NK-92 (cell line): ENCODE data around the gene SPNS3.

ENCODE experiments used
- DNase-seq: peaks from one replicate; lab custom pipeline; 2025; ENCODE audit not compliant: unreplicated experiment; lab: John Stamatoyannopoulos, UW

SPNS3 gene

DNA sequence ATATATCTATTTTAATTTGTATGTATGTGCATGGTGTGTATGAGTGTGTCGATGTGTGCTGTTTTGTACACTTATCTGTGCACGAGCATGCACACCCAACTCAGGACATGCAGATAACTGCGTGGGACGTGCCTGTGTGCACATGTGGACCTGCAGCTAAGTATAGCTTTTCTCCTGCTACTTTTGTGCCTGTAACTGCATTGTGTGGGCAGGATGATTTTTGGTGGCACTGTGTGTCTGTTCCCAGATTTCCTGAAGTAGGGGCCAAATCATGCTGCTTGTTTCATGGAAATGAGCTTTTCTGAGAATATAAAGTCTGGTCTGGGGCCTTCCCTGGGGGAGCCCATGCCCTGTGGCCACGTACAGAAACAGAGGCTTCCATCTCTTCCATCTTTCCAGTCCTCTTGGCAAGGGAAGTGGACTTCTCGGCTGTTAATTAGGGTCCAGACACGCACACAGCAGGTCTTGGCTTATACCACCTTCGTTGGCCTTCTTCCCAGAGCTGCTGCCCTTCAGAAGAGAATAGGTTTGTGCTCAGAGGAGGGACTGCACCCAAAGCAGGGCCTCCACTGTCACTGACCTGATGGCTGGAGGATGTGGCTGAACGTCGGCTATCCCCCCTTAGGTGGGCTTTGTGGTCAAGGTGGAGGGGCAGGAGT lies 30.2 kb downstream of the SPNS3 start:
- DNase-seq = no peak

DNA sequence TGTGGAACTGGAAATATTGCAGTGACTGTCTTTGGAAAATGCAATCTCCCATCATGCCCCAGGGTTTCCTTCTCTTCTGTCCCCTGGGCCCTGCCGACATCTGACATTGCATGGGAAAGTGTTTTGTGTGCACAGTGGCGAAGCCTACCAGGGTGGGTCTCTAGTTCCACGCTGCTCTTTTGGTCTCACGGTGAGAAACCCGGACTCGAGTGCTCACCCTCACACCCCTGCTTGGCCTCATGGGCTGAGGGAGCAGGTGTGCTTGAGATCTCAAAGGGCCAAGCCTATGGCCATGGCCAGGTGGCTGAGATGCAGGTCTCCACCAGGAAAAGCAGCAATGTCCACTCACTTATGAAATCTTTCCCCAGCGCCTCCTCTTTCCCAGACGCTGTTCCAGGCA lies 32.0 kb downstream of the SPNS3 start:
- DNase-seq = no peak

DNA sequence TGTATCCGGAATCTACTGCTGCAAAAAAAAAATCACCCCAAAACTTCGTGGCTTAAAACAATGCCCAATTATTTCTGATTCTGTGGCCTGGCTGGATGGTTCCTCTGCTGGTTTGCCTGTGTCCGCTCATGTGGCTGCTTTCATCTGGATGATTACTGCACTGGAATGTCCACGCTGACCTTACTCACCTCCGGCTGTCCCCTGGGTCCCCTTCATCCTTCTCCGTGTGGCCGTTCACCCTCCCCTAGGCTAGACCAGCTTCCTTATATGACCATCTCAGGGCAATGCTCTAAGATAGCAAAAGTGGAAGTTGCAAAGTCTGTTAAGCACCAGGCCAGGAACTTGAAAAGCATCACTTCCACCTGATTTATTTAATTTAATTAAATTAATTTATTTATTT lies 33.5 kb downstream of the SPNS3 start:
- no peak for DNase-seq

DNA sequence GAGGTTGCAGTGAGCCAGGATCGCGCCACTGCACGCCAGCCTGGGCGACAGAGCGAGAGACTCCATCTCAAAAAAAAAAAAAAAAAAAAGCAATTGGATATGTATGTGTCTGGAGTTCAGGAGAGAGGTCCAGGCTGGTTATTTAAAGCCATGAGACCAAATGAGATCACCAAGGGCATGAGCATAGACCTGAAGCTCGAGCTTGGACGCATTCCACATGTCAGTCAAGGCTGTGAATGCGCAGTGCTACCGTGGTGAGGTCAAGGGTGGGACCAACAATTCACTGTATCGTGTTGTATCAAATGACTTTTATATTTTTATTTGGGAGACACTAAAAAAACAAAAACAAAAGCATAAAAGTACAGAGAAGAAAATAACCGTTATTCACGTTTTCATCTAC lies 35.8 kb downstream of the SPNS3 start:
- no peak for DNase-seq

DNA sequence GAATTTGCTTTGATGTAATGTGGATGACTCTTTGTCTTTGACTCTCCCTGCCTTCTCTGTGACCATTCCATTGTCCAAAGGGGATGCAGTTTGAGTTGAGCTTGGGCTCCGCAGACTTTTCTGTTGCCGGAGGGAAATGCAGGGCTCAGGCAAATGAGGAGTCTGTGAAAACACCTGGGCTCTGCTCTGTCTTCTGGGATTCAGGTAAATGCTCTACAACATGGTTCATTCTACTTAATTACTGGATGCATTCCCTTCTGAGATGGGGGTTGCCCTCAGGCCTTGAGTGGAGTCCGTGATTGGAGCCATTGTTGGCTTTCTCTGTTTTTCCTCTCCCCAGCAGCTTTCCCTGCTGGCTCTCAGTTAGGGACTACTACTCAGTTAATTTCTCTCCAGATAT lies 38.5 kb downstream of the SPNS3 start:
- no peak for DNase-seq

- no peak for DNase-seq
These were observed 40.4 kb downstream of the SPNS3 start for GRCh38 chr17:4474093-4474492.

DNA sequence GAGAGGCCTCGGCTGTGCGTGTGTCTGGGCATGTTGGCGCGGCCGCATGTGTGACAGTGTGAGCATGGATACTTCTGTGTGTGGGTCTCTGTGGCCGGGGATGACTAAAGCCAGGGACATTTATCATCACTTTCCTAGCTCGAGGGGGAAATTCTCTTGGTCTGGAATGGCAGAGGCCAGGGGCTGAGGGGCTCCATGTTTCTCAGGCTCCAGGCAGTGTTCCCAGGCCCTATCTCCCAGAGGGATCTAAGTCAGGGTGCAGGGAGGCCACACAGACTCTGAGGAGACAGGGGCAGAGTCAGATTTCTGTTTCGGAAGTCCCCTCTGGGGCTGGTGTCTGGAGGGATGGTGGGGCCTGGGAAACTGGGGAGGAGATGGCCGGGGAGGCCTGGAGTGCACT lies 41.3 kb downstream of the SPNS3 start:
- DNase-seq = no peak

DNA sequence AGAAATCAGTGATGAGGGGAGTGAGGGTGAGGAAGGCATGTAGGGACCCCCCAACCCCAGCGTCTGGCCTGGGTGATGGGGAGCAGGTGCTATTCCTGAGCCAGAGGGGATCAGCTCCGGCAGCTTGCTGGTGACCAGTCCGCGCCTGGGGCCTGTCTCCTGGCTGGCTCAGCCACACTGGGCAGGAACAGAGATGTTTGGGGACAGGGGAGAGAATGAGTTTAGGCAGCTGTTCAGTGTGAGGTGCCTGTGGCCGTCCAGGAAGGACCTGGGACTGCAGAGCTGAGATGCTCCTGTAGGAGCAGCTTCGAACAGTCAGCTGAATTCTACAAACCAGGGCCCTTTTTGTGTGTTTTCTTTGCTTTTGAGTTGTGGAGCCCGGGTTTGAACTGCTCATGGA lies 41.7 kb downstream of the SPNS3 start:
- DNase-seq = no peak

GRCh38 chr17:4476017-4476416 lies 42.3 kb downstream of the SPNS3 start:
- no peak for DNase-seq

DNA sequence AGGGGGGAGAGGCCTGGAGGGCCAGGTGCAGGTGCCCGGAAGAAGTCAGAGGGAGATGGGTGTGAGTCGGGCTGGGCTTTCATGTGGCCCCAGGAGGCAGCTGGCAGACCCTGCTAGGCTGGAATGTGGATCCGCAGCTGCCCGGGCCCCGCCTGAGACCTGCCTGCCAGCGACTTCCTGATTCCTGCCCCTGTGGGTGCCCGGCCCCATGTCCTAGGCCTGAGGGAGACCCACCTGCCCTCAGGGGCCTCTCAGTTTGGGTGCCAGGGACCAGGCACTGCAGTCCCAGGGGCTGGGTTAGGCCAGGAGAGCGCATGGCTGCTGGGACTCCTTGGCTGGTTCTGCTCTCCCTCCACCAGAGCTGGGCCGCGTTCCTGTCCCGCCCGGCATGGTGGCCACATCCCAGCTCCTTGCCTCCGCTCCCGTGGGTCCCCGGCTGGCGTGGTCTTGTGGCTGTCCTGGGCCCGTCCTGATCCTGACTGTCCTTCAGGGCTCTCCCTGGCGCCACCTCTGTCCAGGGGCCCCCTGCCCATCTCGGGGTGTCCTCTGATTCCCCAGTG lies 42.9 kb downstream of the SPNS3 start:
- DNase-seq = no peak

GRCh38 chr17:4477255-4477791 lies 43.6 kb downstream of the SPNS3 start:
- DNase-seq = no peak

DNA sequence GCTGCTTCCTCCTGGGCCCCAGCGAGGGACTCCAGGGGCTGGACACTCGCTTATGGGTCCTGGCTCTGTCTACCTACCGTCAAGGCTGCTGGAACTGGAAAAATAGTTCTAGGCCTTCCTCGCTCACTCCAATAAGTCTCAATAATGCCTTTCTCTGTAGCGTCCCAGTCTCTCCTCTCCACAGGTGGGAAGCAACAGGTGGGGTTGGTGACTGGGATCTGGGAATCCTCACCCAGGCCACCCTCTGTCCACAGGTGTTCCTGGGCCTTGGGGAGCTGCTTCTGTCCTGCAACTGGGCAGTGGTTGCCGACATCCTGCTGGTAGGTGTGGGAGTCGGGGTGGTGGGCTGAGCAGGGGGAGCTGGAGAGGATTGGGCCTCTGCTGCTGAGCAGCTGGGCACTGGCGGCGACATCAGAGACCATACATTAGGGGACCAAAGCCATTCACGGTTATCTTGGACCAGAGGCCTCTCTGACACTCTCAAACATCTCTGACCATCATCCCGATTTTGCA lies 44.6 kb downstream of the SPNS3 start:
- no peak for DNase-seq

DNA sequence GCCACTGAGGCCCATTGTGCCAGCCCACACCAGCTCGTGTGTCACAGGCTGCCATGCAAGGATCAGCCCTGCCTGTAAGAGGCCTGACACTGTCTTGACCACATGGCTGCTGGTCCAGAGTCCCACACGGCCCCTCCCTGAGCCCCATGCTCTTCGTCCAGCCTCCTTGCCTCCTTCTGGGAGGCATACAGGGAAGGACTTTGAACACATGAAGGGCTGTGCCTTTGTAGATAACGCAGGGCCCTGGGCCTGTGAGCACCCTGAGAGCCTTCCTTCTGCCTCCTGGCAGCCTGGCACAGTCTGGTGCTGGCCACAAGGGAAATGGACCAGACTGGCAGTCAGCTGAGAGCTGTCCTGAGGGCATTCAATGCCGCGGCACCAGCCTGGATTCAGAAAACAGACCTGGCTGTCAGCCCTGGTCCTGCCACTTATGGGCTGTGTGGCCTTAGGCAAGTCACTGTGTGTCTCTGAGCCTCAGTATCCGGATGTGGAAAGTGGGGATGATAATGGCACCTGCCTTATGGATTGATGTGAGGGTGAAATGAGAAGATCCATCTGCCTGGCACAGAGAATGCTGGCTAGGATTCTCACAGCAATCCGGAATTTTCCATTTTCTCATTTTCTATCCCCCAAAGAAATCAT lies 45.7 kb downstream of the SPNS3 start:
- no peak for DNase-seq

GRCh38 chr17:4479982-4480751 lies 46.4 kb downstream of the SPNS3 start:
- DNase-seq = no peak

GRCh38 chr17:4480929-4481898 lies 47.5 kb downstream of the SPNS3 start:
- DNase-seq = no peak

GRCh38 chr17:4482338-4483011 lies 48.7 kb downstream of the SPNS3 start:
- no peak for DNase-seq

DNA sequence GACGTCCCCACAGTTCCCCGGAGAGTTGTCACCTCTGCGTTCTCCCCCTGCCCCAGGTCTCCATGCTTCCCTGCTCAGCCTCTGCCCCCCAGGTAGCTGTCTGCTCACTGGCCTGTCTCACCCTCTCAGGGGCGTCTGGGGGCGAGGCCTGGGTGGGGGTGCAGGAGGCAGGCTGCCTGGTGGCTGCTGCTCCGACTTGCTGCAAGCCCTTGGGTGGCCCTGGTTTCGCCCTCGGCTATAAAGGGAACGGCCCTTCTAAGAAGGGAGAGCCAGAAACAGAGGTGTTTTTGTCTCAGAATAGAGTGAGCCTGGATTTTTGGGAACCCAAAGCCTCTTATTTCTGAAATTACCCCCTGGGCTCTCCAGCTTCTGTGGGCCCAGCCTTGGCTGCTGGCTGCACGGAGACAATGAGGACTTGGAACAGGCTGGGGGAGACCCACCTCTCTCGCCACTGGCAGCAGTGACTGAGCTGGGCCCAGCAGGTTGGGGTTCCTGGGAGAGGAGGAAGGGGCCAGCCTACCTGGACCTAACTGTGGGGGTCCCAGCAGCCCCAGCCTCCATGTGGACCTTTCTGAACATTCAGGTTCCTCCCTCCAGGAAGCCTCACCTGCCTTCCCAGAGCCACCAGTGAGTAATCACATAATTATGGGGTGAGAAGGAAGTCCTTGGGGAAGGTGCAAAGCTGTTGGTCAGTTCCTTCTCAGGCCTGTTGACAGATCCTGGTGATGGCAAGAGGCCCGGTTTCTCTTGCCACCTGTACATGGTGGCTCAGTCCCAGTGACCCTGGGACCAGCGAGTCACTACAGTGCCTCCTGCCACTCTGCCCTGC lies 49.5 kb downstream of the SPNS3 start:
- DNase-seq = no peak

DNA sequence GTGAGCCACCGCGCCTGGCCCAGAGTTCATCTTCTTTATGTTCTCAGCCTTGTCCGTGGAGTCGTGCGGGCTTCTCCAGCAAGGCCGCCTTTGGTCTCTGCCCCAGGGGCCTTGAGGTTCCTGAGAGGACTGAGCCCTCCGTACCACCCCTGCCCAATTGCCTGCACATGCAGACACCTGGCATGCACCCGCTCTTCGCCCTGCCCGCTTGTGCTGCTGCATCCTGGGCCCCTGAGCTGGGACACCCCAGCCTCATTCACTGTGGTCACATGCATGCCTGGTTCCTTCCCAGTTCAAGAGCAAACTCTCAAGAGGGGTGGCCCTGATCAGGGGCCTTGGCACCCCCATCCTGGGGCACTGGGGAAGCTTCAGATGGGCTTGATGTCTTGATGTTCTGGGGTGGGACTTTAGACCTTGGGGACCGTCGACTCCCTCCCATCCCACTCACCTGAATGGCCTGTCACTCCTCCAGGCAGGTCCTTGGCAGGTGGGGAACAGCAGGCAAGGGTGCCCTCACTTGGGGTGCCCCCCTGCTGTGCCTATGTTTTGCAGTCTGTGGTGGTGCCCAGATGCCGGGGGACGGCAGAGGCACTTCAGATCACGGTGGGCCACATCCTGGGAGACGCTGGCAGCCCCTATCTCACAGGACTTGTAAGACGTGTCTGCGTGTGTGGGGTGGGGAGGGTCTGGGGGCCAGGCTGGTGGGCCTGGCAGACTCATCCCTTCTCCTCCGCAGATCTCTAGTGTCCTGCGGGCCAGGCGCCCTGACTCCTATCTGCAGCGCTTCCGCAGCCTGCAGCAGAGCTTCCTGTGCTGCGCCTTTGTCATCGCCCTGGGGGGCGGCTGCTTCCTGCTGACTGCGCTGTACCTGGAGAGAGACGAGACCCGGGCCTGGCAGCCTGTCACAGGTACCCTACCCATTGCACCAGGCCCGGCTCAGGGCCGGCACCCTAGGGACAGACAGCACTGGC lies 52.2 kb downstream of the SPNS3 start:
- no peak for DNase-seq
